Omental fat pad (tissue), 4 donors: Measurements from ENCODE around the gene MYO5A. TPM values are rescaled to one million over a fixed set of nuclear protein-coding genes. Genes with fewer than 3 reads are reported as not detected.

Source experiments
- ATAC-seq: fragments of 150-250 bp; one replicate; pipeline ENCODE4 v1.9.1; 2016; ENCODE audit warnings: mild to moderate bottlenecking, moderate library complexity; ENCODE audit not compliant: low FRiP score
- DNase-seq: peaks from one replicate; pipeline ENCODE4 v3.0.0-alpha.2; 2019; ENCODE audit warnings: low spot score
- total RNA-seq, 4 donors: library from RNA; depleted of rRNA; stranded (reverse); fragments of >200 nt; gene quantifications; one replicate each; pipeline ENCODE4 v1.1.0, GENCODE V29; 2016
- TF ChIP-seq, protein P1 (sequence below), 3 donors: fragments of 450-650 bp; IDR thresholded peaks; one replicate each; pipeline ENCODE4 v1.5.1; 2016 to 2017; ENCODE audit warnings: antibody characterized with exemption in 3 of 3, mild to moderate bottlenecking in 3 of 3, moderate library complexity in 2 of 3

MYO5A gene
- total RNA-seq, 4 donors from 2014 or later = 45.5 to 81.6 (median 65.5) TPM

DNA sequence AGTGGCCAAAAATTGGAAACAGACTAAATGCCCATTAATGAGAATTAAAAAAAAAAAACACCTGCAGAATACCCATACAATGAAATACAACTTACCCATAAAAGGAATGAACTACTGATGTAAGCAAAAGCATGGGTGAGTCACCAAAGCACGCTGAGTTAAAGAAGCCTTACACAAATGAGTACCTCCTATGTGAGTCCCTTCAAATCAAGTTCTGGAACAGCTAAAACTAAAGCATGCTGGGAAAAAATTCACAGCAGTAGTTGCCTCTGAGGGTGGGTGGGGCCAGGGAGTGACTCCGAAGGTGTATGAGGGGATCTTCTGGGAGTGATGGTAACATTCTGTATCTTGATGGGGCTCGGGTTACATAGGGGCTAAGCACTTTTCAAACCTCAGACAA, 244.5 kb downstream of the MYO5A start:
- ATAC-seq = no peak
- no peak for DNase-seq
- TF ChIP-seq, protein P1, sequence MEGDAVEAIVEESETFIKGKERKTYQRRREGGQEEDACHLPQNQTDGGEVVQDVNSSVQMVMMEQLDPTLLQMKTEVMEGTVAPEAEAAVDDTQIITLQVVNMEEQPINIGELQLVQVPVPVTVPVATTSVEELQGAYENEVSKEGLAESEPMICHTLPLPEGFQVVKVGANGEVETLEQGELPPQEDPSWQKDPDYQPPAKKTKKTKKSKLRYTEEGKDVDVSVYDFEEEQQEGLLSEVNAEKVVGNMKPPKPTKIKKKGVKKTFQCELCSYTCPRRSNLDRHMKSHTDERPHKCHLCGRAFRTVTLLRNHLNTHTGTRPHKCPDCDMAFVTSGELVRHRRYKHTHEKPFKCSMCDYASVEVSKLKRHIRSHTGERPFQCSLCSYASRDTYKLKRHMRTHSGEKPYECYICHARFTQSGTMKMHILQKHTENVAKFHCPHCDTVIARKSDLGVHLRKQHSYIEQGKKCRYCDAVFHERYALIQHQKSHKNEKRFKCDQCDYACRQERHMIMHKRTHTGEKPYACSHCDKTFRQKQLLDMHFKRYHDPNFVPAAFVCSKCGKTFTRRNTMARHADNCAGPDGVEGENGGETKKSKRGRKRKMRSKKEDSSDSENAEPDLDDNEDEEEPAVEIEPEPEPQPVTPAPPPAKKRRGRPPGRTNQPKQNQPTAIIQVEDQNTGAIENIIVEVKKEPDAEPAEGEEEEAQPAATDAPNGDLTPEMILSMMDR (IDR thresholded peaks at IDR 0.05) = no peak

DNA sequence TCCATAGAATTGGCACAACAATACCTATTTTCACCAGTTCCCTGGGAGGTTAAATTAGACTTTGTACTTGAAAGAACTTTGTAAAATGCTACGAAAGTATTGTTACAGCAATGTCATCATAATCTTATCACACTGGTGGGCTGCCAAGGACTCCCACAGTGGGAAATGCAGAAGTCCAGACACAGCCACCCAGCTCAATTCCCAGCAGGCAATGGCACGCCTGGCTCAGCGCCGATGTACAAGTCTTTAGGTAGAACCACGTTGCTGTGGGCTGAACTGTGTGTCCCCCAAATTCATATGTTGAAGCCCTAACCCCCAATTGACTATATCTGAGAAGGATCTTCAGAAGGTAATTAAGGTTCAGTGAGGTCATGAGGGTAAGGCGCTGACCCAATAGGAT, 245.4 kb downstream of the MYO5A start:
- TF ChIP-seq, protein P1 (IDR thresholded peaks at IDR 0.05) = no peak
- ATAC-seq (no peak), DNase-seq (no peak)

GRCh38 chr15:52282418-52282817, 246.3 kb downstream of the MYO5A start:
- TF ChIP-seq, protein P1 (IDR thresholded peaks at IDR 0.05) = no peak
- no peak for DNase-seq
- no peak for ATAC-seq

DNA sequence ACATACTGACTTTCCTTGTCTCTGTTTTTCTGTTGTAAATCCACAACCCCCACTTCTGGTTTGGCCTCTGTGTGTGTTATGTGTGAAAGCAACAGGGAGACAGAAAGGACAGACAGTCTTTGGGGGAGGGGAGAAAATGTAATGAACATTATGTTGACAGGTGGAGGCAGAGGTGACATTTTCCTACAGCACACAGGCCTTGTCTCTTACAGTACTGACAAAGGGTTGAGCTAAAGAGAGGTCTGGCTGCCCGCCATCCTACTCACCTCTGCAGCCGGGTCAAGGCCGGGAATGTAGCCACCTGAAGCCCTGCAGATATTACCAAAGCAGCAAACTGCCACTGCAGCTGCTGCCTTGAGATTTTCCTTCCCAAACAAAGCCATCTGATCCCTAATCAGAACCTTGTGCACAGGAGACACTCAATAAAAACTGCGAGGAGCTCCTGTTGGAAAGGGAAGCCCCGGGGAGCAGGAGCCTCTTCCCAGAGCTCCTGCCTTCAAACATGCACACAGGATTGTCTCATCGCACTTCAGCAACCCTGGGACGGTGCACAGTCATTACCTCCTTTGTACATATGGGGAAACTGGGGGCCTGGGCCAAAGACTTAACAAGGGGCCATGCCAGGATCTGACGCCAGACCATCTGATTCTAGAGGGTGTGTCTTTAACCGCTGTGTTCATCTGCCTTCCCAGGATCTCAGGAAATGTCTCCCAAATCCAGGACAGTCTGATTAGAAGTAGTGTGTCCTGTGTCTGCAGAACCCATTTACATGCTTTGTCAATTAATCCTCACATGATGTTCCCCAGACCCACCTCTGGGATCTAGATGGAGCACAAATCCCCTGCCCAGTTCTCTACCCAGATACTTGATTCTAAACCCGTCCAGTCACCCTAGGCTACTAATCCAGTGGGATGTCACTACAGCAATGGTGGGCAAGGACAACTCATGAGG, 247.3 kb downstream of the MYO5A start:
- DNase-seq = no peak
- TF ChIP-seq, protein P1 (IDR thresholded peaks at IDR 0.05) = no peak
- ATAC-seq = no peak

- TF ChIP-seq, protein P1 (IDR thresholded peaks at IDR 0.05) = no peak
- ATAC-seq (no peak), DNase-seq (no peak)
Measured at GRCh38 chr15:52280326-52281084, 248.2 kb downstream of the MYO5A start.

- TF ChIP-seq, protein P1 (IDR thresholded peaks at IDR 0.05) = no peak
- ATAC-seq (no peak), DNase-seq (no peak)
Measured at GRCh38 chr15:52278636-52279367, 249.9 kb downstream of the MYO5A start.
